Activated CD4-positive, alpha-beta T cell treated with anti-CD3 and anti-CD28 coated beads, Interleukin-2, amount 50 U/mL, for 1 hour (primary cell): ENCODE measurements around the gene KCNQ5.

ENCODE experiments used
- DNase-seq: peaks from one replicate; pipeline ENCODE4 v3.0.0-alpha.2; 2020

KCNQ5 gene

GRCh38 chr6:72689107-72689954, 67.5 kb downstream of the KCNQ5 start:
- no peak for DNase-seq

- no peak for DNase-seq
These were observed 69.4 kb downstream of the KCNQ5 start for GRCh38 chr6:72691249-72691648.

- DNase-seq: no peak
These were observed 74.2 kb downstream of the KCNQ5 start for GRCh38 chr6:72696055-72696454.

DNA sequence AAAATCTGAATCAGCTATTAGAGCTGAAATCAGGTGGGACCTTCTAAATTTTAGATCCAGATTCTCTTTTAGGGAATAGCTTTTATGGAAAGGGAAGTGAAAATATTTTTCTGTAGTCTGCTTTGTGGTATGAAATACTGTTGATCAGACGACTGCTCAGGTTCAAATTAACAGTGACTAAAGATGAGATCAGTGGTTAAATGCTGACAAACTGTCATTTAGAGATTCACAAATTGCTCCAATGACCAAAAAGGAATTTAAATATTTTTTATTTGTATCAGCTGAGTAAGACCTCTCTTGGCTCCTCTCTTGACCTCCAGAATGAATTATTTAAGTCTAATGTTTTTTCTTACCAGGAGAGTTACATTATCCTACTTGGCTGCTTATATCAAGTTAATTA, 77.3 kb downstream of the KCNQ5 start:
- no peak for DNase-seq

DNA sequence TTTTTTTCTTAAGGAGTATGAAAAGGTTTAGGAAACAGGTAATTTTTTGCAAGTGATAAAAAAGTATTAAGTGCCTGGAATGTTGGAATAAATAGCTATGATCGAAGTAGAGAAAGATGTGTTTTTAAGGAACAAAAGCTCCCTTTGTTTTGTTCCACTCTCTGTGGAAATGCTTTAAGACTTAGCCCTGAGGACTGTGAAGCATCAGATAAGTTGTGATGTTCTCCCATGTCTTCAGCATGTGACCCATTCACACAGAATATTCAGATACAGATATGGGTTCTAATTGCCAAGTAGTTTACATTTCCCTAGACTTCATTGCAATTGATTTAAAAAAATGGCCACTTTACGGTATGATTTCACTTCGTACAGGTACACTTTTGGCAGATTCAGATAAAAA, 80.6 kb downstream of the KCNQ5 start:
- DNase-seq: no peak

DNA sequence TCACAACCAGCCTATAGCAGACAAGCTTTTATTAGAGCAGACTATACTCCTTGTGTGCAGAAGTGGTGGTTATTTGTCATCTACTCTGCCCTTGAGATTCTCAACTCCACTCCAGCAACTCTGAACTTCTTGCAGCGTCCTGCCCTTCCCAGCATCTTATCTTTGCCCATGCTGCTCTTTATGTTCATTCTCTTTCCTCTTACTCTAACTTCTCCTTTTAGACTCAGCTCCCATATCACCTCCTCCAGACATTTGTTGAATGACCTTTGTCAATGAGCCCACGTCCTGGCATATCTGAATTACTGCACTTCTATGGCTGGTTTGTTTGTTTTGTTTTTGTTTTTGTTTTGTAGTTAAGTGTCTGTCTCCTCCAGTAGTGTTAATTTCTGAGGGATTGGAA, 81.2 kb downstream of the KCNQ5 start:
- DNase-seq: no peak

GRCh38 chr6:72704979-72705378, 83.1 kb downstream of the KCNQ5 start:
- no peak for DNase-seq

DNA sequence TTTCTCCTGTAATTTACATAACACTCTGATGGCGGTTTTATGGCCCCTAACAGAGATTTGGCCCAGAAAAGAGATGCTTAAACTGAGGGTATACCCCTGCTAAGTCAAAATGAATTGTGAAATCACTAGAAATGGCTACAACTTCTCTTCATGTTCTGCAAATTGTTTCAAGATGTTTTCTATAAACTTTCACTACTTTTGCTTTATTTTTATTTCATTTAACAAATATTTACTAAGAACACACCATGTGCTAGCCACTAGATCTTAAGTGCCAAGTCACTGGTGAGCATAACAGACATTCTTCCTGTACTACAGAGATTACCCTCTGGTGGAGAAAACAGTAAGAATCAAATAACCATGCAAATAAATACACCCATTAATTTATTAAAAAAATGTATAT, 87.6 kb downstream of the KCNQ5 start:
- no peak for DNase-seq

- no peak for DNase-seq
These were observed 89.9 kb downstream of the KCNQ5 start for GRCh38 chr6:72711731-72712130.

DNA sequence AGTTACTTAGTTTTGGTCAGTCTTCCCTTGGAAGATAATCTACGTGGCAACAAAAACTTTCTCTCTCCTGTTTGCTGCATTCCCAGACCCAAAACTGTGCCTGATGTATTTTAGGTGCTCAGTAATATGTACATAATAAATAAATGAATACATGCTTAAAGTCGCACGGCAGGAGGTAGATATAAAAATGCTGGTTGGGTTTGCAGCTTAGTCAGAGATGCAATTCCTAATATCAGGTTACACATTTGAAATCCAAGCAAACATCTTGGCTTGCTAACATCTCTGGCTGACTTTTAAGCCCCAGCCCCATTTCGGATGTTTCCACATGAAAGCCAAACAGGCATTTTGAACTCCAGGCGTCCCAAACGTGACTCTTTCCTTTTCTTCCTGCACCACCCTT, 91.0 kb downstream of the KCNQ5 start:
- no peak for DNase-seq

DNA sequence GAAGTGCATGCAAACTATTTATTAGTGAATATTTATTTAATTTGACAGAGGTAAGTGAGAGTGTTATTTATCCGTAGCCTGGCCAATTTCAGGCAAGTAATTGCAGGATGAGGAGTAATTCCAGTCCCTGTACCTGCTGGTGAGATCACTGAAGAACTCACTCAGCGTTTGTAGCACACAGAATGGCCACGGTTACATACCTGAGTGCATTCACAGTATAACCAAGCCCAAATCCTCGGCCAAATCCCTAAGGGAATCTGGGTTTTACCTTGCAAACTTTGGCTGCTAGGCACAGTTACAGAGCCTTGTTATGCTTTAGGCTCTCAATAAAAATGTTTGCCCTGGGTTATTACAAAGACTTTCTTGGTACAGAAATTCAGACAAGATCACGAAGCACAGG, 93.3 kb downstream of the KCNQ5 start:
- DNase-seq: no peak

DNA sequence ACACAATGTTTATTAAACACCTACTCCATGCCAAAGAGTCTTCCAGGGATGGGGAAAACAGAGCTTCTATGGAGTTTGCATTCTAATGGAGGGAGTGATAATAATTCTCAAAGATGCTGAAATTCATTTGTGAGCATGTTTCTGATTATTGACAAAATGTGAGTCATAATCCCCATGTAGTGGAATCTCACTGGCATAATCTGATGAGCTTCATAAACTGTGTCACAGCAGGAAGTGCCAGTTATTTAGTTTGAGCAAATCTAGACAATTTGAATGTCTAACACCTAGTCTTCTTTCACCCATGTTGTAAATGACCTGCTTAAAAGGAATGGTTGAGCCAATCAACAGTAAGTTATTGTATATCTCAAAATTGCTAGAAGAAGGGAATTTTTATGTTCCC, 95.1 kb downstream of the KCNQ5 start:
- no peak for DNase-seq

- DNase-seq: no peak
These were observed 98.6 kb downstream of the KCNQ5 start for GRCh38 chr6:72720464-72720863.

GRCh38 chr6:72721346-72721745, 99.5 kb downstream of the KCNQ5 start:
- no peak for DNase-seq

- no peak for DNase-seq
These were observed 102.7 kb downstream of the KCNQ5 start for GRCh38 chr6:72724545-72724944.

DNA sequence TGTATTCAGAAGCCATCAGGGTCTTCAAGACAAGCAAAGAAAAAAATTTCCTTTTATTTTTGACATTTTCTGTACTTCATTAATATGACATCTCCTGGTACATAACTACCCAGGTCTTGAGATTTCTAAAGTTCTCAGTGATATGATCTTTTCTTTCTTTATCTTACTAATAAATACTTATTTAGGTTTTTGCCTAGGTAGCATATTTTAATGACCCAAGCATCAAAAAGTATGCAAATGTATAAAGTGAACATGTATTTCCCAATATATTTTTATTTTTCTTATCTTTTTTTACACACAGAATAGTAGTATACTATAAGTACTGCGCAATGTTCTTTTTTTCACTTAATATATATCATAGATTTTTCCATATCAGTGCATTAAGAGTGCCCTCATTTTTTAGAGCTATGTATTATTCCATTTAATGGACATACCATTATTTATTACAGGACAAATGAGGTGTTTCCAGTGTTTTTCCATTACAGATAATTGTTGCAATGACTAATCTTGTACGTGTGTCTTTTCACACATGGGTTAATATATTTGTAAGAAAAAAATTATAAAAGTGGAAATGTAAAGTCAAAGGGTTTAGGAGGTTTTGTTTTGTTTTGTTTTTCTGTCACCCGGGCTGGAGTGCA, 107.0 kb downstream of the KCNQ5 start:
- DNase-seq: no peak

GRCh38 chr6:72733045-72733444, 111.2 kb downstream of the KCNQ5 start:
- DNase-seq: no peak

DNA sequence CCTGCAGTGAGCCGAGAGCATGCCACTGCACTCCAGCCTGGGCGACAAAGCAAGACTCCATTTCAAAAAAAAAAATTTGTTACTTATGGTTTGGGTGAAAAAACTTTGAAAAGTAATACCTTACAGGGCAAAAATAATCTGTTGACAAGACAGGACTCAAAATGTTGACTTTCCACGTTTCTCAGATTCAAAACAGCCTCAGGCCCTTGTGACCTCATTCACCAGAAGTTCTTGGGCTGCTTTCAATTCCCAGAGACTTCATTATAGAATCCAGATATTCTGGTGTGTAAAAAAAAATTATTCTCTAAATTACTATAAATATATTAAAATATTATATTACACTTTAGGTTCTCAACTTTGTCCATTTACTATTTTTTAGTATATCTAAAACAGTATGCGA, 116.2 kb downstream of the KCNQ5 start:
- DNase-seq: no peak

- no peak for DNase-seq
These were observed 117.5 kb downstream of the KCNQ5 start for GRCh38 chr6:72739368-72739779.

- no peak for DNase-seq
These were observed 118.3 kb downstream of the KCNQ5 start for GRCh38 chr6:72740135-72740534.

DNA sequence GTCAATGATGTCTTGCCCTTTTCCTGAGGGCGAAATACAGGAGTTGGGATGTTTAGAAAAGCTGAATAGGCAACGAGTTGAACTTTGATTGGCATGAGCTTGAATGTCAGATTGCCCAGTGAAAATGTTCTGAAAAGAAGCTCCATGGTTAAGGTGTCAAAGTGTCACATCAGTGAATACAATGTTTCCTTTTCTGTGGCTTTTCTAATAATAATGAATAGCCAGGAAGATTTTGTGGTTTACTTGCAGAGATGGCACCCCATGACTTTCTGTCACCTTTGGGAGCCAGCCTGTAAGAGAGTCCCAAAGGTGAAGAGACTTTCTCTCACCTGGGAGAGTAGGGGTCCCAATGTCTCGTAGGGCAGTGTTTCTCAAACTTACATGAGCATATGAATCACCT, 119.2 kb downstream of the KCNQ5 start:
- no peak for DNase-seq

- no peak for DNase-seq
These were observed 120.3 kb downstream of the KCNQ5 start for GRCh38 chr6:72742001-72742673.

DNA sequence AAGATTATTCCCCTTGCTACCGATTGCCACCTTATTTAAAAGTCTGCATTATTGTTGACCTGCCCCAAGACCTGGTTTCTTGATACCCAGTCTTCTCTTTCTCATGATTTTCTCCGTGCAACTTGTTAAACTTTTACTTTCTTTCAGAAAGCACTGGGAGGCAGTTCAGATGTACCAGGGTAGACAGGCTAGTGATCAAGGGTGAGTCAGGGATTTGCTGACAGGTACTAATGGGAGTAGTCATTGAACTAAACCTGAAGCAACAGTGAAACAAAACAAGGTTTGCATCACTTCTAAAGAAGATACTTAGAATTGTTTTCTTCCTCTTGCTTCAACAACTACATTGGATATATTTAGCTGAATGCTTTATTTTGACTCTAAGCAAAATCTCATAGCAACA, 124.4 kb downstream of the KCNQ5 start:
- no peak for DNase-seq

DNA sequence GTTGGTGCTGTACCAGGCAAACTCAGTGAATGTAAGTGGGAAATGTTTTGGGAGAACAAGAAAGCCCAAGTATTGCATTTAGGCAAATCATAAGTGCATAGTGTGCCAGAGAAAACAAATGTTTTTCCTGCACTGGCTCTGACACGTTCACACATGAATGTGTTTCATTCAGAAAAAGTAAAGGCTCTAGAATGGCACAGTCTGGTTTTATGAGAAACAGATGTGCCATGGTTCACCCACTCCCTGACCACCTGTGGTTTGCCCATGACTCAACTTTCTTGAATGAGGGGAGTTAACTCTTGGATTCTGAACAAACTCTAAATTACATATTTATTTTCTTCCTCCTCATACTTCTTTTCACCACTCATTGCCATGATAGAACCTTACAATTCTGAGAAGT, 126.9 kb downstream of the KCNQ5 start:
- DNase-seq: no peak
